Uterus (tissue), 2 donors: ENCODE results near the gene UBE4B.

ENCODE experiments used
- POLR2A ChIP-seq, 2 donors: fragments of 450-650 bp; IDR thresholded peaks; one replicate each; pipeline ENCODE4 v1.6.1; 2016; ENCODE audit warnings: antibody characterized with exemption in 2 of 2, mild to moderate bottlenecking in 1 of 2, moderate library complexity in 1 of 2
- TF ChIP-seq, protein P1 (sequence below), 4 experiments: fragments of 200-600 bp in 2 of 4; fragments of 450-650 bp in 2 of 4; sonication (generic) in 2 of 4; IDR thresholded peaks; one replicate each; pipeline ENCODE4 v1.5.1; 2016 to 2019; ENCODE audit warnings: antibody characterized with exemption in 4 of 4, mild to moderate bottlenecking in 2 of 4, moderate library complexity in 1 of 4

DNA sequence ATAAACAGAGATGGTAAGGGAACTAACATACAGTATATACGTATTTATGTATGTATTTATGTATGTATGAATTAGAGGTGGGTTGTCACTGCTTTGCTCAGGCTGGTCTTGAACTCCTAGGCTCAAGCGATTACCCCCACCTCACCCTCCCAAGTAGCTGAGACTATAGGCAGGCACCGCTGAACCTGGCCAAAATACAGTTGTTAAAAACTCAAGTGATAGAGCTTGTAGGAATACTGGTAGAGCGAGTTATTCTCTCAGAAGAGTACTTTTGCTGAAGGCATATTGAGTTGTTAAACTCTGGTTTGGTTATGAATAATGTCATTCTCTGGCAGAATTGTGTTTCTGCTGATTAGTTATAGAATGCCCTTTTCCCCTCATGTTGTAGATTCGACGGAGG is 38.9 kb downstream of the UBE4B start:
- TF ChIP-seq POLR2A (IDR thresholded peaks at IDR 0.05), result no peak
- TF ChIP-seq, protein P1, sequence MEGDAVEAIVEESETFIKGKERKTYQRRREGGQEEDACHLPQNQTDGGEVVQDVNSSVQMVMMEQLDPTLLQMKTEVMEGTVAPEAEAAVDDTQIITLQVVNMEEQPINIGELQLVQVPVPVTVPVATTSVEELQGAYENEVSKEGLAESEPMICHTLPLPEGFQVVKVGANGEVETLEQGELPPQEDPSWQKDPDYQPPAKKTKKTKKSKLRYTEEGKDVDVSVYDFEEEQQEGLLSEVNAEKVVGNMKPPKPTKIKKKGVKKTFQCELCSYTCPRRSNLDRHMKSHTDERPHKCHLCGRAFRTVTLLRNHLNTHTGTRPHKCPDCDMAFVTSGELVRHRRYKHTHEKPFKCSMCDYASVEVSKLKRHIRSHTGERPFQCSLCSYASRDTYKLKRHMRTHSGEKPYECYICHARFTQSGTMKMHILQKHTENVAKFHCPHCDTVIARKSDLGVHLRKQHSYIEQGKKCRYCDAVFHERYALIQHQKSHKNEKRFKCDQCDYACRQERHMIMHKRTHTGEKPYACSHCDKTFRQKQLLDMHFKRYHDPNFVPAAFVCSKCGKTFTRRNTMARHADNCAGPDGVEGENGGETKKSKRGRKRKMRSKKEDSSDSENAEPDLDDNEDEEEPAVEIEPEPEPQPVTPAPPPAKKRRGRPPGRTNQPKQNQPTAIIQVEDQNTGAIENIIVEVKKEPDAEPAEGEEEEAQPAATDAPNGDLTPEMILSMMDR (IDR thresholded peaks at IDR 0.05), result no peak
